ENCODE measurements around the gene CYP26A1.

- TF ChIP-seq, protein P1, sequence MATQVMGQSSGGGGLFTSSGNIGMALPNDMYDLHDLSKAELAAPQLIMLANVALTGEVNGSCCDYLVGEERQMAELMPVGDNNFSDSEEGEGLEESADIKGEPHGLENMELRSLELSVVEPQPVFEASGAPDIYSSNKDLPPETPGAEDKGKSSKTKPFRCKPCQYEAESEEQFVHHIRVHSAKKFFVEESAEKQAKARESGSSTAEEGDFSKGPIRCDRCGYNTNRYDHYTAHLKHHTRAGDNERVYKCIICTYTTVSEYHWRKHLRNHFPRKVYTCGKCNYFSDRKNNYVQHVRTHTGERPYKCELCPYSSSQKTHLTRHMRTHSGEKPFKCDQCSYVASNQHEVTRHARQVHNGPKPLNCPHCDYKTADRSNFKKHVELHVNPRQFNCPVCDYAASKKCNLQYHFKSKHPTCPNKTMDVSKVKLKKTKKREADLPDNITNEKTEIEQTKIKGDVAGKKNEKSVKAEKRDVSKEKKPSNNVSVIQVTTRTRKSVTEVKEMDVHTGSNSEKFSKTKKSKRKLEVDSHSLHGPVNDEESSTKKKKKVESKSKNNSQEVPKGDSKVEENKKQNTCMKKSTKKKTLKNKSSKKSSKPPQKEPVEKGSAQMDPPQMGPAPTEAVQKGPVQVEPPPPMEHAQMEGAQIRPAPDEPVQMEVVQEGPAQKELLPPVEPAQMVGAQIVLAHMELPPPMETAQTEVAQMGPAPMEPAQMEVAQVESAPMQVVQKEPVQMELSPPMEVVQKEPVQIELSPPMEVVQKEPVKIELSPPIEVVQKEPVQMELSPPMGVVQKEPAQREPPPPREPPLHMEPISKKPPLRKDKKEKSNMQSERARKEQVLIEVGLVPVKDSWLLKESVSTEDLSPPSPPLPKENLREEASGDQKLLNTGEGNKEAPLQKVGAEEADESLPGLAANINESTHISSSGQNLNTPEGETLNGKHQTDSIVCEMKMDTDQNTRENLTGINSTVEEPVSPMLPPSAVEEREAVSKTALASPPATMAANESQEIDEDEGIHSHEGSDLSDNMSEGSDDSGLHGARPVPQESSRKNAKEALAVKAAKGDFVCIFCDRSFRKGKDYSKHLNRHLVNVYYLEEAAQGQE (IDR thresholded peaks at IDR 0.05) = no peak
- no peak for TF ChIP-seq CTCF (IDR thresholded peaks at IDR 0.05; ENCODE audit: low read depth, low read length, missing input control)
- no peak for TF ChIP-seq GABPA (IDR thresholded peaks at IDR 0.05 in 1 of 2, conservative IDR thresholded peaks at IDR 0.05 in 1 of 2)
- TF ChIP-seq RAD21 (IDR thresholded peaks at IDR 0.05) = no peak
- TF ChIP-seq SP1 (IDR thresholded peaks at IDR 0.05) = no peak
- TF ChIP-seq TAF1 (conservative IDR thresholded peaks at IDR 0.05) = no peak
- TF ChIP-seq RXRA (IDR thresholded peaks at IDR 0.05) = no peak
- no peak for TF ChIP-seq YY1 (IDR thresholded peaks at IDR 0.05)
- TF ChIP-seq NR2F2 (IDR thresholded peaks at IDR 0.05) = no peak
- TF ChIP-seq, protein P2, sequence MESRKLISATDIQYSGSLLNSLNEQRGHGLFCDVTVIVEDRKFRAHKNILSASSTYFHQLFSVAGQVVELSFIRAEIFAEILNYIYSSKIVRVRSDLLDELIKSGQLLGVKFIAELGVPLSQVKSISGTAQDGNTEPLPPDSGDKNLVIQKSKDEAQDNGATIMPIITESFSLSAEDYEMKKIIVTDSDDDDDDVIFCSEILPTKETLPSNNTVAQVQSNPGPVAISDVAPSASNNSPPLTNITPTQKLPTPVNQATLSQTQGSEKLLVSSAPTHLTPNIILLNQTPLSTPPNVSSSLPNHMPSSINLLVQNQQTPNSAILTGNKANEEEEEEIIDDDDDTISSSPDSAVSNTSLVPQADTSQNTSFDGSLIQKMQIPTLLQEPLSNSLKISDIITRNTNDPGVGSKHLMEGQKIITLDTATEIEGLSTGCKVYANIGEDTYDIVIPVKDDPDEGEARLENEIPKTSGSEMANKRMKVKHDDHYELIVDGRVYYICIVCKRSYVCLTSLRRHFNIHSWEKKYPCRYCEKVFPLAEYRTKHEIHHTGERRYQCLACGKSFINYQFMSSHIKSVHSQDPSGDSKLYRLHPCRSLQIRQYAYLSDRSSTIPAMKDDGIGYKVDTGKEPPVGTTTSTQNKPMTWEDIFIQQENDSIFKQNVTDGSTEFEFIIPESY (IDR thresholded peaks at IDR 0.05) = no peak
- TF ChIP-seq EGR1 (IDR thresholded peaks at IDR 0.05; ENCODE audit: low read depth in 2 of 2) = no peak
- no peak for TF ChIP-seq HNF4A (conservative IDR thresholded peaks at IDR 0.05)
- TF ChIP-seq JUND (IDR thresholded peaks at IDR 0.05) = no peak
- no peak for TF ChIP-seq MAX (IDR thresholded peaks at IDR 0.05)
These were observed 5.1 kb upstream of the CYP26A1 start for GRCh38 chr10:93068411-93069244.

Data from liver (tissue), 3 donors.